ENCODE measurements around the gene PRR13. TPM values are rescaled to one million over a fixed set of nuclear protein-coding genes. Genes with fewer than 3 reads are reported as not detected.

The PRR13 gene
- total and polyA plus RNA-seq, 2 of the 8 experiments (the other 6 are each of a cell fraction or from before 2014, with no cell fraction given), result 82.9 to 185 TPM

GRCh38 chr12:53468282-53468681 lies 26.7 kb downstream of the PRR13 start:
- Histone ChIP-seq H3K4me2 (ENCODE audit: insufficient read depth in 1 of 2, low read depth in 2 of 2, low read length in 2 of 2) (no peak overlapping the region), H3K18ac (ENCODE audit: extremely low read depth, low read length) (no peak overlapping the region), H3K9me3 (ENCODE audit: insufficient read depth in 2 of 2, low read depth in 1 of 2, low read length in 1 of 2) (no peaks in the 10 kb centered on the region), H4K91ac (replicated peaks; ENCODE audit: insufficient read length, low read length) (no peak overlapping the region), H2BK15ac (ENCODE audit: low read length) (no peak overlapping the region), H3K14ac (ENCODE audit: insufficient read length) (no peak overlapping the region), H3K36me3 (ENCODE audit: control insufficient read depth in 2 of 4, insufficient read depth in 4 of 4, low read length in 3 of 4) (peaks cover 80 to 100% (median 92%) of the 10 kb centered on the region in 4 experiments), H3K4ac (replicated peaks; ENCODE audit: insufficient read length, low read depth, low read length) (no peak overlapping the region), H3K79me1 (ENCODE audit: low read depth, low read length) (peaks cover 4% of the 10 kb centered on the region), H2BK120ac (replicated peaks; ENCODE audit: low read depth, low read length) (no peak overlapping the region), H4K5ac (ENCODE audit: insufficient read length, low read depth, low read length) (no peak overlapping the region), H2BK12ac (ENCODE audit: low read depth, low read length) (no peak overlapping the region), H3K4me1 (replicated peaks in 1 of 4; ENCODE audit: control insufficient read depth in 3 of 4, insufficient read depth in 4 of 4, low read length in 3 of 4) (peaks cover 0 to under 1% (median 0%) of the 10 kb centered on the region in 4 experiments; a peak in 2 of 7 replicates), H2AFZ (ENCODE audit: low read length) (no peak overlapping the region), H3K23ac (ENCODE audit: insufficient read length) (no peak overlapping the region), H3K27ac (ENCODE audit: low read depth, low read length) (no peak overlapping the region), H3K79me2 (ENCODE audit: control insufficient read depth in 1 of 2, insufficient read depth in 2 of 2, low read length in 2 of 2) (peaks cover 0 to 60% of the 10 kb centered on the region in 2 experiments; a peak in 2 of 4 replicates), H4K20me1 (replicated peaks in 1 of 2; ENCODE audit: control insufficient read depth in 1 of 2, insufficient read depth in 2 of 2, low read length in 2 of 2) (peaks cover 34 to 37% of the 10 kb centered on the region in 2 experiments), H3K56ac (replicated peaks; ENCODE audit: insufficient read length, low read depth, low read length) (no peak overlapping the region), H3K23me2 (ENCODE audit: low read depth, low read length) (no peaks in the 10 kb centered on the region; the same call in 1 of the 2 replicates), H2AK5ac (ENCODE audit: low read depth, low read length) (no peak overlapping the region), H2BK20ac (ENCODE audit: low read length) (no peak overlapping the region), H3K4me3 (ENCODE audit: extremely low read depth in 1 of 4, insufficient read depth in 2 of 4, low read depth in 3 of 4, low read length in 4 of 4) (no peak overlapping the region), H2BK5ac (ENCODE audit: low read depth, low read length) (no peak overlapping the region), H3K27me3 (replicated peaks in 1 of 4; ENCODE audit: control insufficient read depth in 3 of 4, extremely low read depth in 1 of 4, insufficient read depth in 3 of 4, low read length in 3 of 4) (no peaks in the 10 kb centered on the region), H4K8ac (ENCODE audit: extremely low read depth, insufficient read depth, low read length) (no peak overlapping the region), H3K9ac (replicated peaks in 1 of 4; ENCODE audit: extremely low read depth in 1 of 4, low read depth in 3 of 4, low read length in 3 of 4) (no peak overlapping the region)
- FAIRE-seq (no peak), DNase-seq (ENCODE audit: low read depth in 1 of 2, low spot score in 2 of 2) (no peak)
- whole genome bisulfite sequencing, 2 experiments (ENCODE audit: extremely low coverage in 1 of 2, insufficient coverage in 1 of 2, insufficient read length in 1 of 2, insufficient replicate concordance in 2 of 2, low coverage in 1 of 2, low lambda C conversion rate in 2 of 2, missing lambda C conversion rate in 1 of 2), result 94% methylated on average over 1 of the region's 1 CpG; no CpG with 5 or more reads in 1 of the 2 experiments
- CTCF ChIA-PET (ENCODE audit: partially characterized antibody), result interaction anchor here (0.6 to 2.0 kb wide), 4 partner anchors 10 to 14 kb away, joined by 3 to 6 read pairs (median 3); no protein-coding TSS in a partner anchor
- peak; percentile 71; the same call in 1 of the 2 replicates for TF ChIP-seq POLR2AphosphoS5 (IDR thresholded peaks at IDR 0.05; ENCODE audit: low read depth, low read length)
- no peak for TF ChIP-seq CEBPB (IDR thresholded peaks at IDR 0.05; ENCODE audit: low read depth, low read length)
- peak in 1 of 2 experiments; percentile 70; a peak in 1 of 3 replicates for TF ChIP-seq POLR2A (IDR thresholded peaks at IDR 0.05; ENCODE audit: control extremely low read depth in 1 of 2, low read depth in 2 of 2, low read length in 2 of 2)
- no peak for TF ChIP-seq GTF2F1 (IDR thresholded peaks at IDR 0.05; ENCODE audit: borderline replicate concordance, low read depth, low read length)
- POLR2A ChIA-PET (ENCODE audit: partially characterized antibody), result interaction anchor here (0.6 to 67.0 kb wide), 7 partner anchors 0 to 259 kb away, joined by 3 to 3397 read pairs (median 4); partner anchors contain the start of genes AMHR2, MAP3K12, NPFF and PCBP2
